ENCODE results near the gene TWNK. TPM values are rescaled to one million over a fixed set of nuclear protein-coding genes. Genes with fewer than 3 reads are reported as not detected.
A peak's percentile ranks its signal among the peaks of the same experiment; 100 is the strongest.

TWNK gene
- total RNA-seq, 1 donor from 2014 or later: 5.4 TPM

- TF ChIP-seq CTCF (IDR thresholded peaks at IDR 0.05): no peak
- peak overlapping the region; percentile 94 for H3K27ac Mint-ChIP-seq (ENCODE audit: unreplicated experiment)
- peak; percentile 84 for DNase-seq (ENCODE audit: low spot score)
- H3K9me3 Mint-ChIP-seq (ENCODE audit: low read depth): no peaks in the 10 kb centered on the region
- H3K36me3 Mint-ChIP-seq (ENCODE audit: low read depth): peaks cover 4% of the 10 kb centered on the region
- peak overlapping the region; percentile 95 for H3K4me3 Mint-ChIP-seq (ENCODE audit: unreplicated experiment)
- peaks cover 39% of the 10 kb centered on the region for H3K4me1 Mint-ChIP-seq (ENCODE audit: low read depth)
- H3K27me3 Mint-ChIP-seq (ENCODE audit: low read depth): no peaks in the 10 kb centered on the region
Observed at GRCh38 chr10:101000127-101000914, 13.0 kb downstream of the TWNK start.

GRCh38 chr10:101000915-101001658 lies 13.7 kb downstream of the TWNK start:
- H3K9me3 Mint-ChIP-seq (ENCODE audit: low read depth): no peaks in the 10 kb centered on the region
- H3K27me3 Mint-ChIP-seq (ENCODE audit: low read depth): no peaks in the 10 kb centered on the region
- H3K4me3 Mint-ChIP-seq (ENCODE audit: unreplicated experiment): peak overlapping the region; percentile 95
- peaks cover 5% of the 10 kb centered on the region for H3K36me3 Mint-ChIP-seq (ENCODE audit: low read depth)
- H3K27ac Mint-ChIP-seq (ENCODE audit: unreplicated experiment): peak overlapping the region; percentile 94
- TF ChIP-seq CTCF (IDR thresholded peaks at IDR 0.05): no peak
- peaks cover 39% of the 10 kb centered on the region for H3K4me1 Mint-ChIP-seq (ENCODE audit: low read depth)
- DNase-seq (ENCODE audit: low spot score): peak; percentile 90

GRCh38 chr10:101001659-101002035 lies 14.3 kb downstream of the TWNK start:
- Mint-ChIP-seq H3K4me3 (ENCODE audit: unreplicated experiment) (peak overlapping the region; percentile 95), H3K36me3 (ENCODE audit: low read depth) (peaks cover 8% of the 10 kb centered on the region), H3K9me3 (ENCODE audit: low read depth) (no peaks in the 10 kb centered on the region), H3K4me1 (ENCODE audit: low read depth) (peaks cover 34% of the 10 kb centered on the region), H3K27ac (ENCODE audit: unreplicated experiment) (peak overlapping the region; percentile 94), H3K27me3 (ENCODE audit: low read depth) (no peaks in the 10 kb centered on the region)
- no peak for DNase-seq (ENCODE audit: low spot score)
- no peak for TF ChIP-seq CTCF (IDR thresholded peaks at IDR 0.05)

GRCh38 chr10:101002456-101002855 lies 15.1 kb downstream of the TWNK start:
- DNase-seq (ENCODE audit: low spot score): peak; percentile 92
- Mint-ChIP-seq H3K27me3 (ENCODE audit: low read depth) (no peaks in the 10 kb centered on the region), H3K36me3 (ENCODE audit: low read depth) (peaks cover 8% of the 10 kb centered on the region), H3K9me3 (ENCODE audit: low read depth) (no peaks in the 10 kb centered on the region), H3K27ac (ENCODE audit: unreplicated experiment) (peak overlapping the region; percentile 94), H3K4me1 (ENCODE audit: low read depth) (peaks cover 33% of the 10 kb centered on the region), H3K4me3 (ENCODE audit: unreplicated experiment) (no peak overlapping the region)
- no peak for TF ChIP-seq CTCF (IDR thresholded peaks at IDR 0.05)

- Mint-ChIP-seq H3K36me3 (ENCODE audit: low read depth) (peaks cover 8% of the 10 kb centered on the region), H3K4me1 (ENCODE audit: low read depth) (peaks cover 31% of the 10 kb centered on the region), H3K9me3 (ENCODE audit: low read depth) (no peaks in the 10 kb centered on the region), H3K27me3 (ENCODE audit: low read depth) (no peaks in the 10 kb centered on the region), H3K27ac (ENCODE audit: unreplicated experiment) (no peak overlapping the region), H3K4me3 (ENCODE audit: unreplicated experiment) (no peak overlapping the region)
- TF ChIP-seq CTCF (IDR thresholded peaks at IDR 0.05): no peak
- DNase-seq (ENCODE audit: low spot score): peak; percentile 84
Observed at GRCh38 chr10:101003639-101004206, 16.4 kb downstream of the TWNK start.

All from chondrocyte (in vitro differentiated cells).